SU-DHL-6 (cell line): Measurements from ENCODE around the gene YTHDC1.

ENCODE experiments used
- EZH2phosphoT487 ChIP-seq: fragments of 200-600 bp; sonication (generic), shearing (Covaris generic); conservative IDR thresholded peaks from 2 replicates; pipeline ENCODE4 v1.6.1; 2018; ENCODE audit warnings: mild to moderate bottlenecking, antibody characterized with exemption, low read length, moderate library complexity, mixed read lengths
- TF ChIP-seq, protein P1 (sequence below): fragments of 200-600 bp; sonication (generic); IDR thresholded peaks from one replicate; pipeline ENCODE4 v1.5.1; 2017; ENCODE audit warnings: antibody characterized with exemption, mild to moderate bottlenecking, low read length, moderate library complexity; ENCODE audit not compliant: insufficient read depth, poor library complexity, severe bottlenecking

DNA sequence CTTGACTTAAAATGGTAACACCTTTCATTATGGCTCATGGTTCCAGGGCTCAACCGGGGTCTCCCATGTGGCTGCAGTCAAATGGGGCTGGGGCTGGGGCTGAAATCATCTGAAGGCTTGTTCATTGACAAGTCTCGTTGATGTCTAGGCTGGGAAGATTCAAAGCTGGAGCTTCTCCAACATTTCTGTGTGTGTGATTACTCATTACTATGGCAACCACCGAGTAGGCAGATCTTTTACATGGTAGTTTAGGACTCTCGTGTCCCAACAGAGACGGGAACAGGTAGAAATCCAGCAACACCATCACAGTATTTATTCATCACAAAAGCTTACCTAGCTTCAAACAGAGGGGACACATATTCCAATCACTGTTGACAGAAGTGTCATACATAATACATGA lies 7.8 kb downstream of the YTHDC1 start:
- TF ChIP-seq, protein P1, sequence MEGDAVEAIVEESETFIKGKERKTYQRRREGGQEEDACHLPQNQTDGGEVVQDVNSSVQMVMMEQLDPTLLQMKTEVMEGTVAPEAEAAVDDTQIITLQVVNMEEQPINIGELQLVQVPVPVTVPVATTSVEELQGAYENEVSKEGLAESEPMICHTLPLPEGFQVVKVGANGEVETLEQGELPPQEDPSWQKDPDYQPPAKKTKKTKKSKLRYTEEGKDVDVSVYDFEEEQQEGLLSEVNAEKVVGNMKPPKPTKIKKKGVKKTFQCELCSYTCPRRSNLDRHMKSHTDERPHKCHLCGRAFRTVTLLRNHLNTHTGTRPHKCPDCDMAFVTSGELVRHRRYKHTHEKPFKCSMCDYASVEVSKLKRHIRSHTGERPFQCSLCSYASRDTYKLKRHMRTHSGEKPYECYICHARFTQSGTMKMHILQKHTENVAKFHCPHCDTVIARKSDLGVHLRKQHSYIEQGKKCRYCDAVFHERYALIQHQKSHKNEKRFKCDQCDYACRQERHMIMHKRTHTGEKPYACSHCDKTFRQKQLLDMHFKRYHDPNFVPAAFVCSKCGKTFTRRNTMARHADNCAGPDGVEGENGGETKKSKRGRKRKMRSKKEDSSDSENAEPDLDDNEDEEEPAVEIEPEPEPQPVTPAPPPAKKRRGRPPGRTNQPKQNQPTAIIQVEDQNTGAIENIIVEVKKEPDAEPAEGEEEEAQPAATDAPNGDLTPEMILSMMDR: no peak
- TF ChIP-seq EZH2phosphoT487: no peak
